Kidney (tissue), 14 donors: ENCODE results near the gene OGFOD2. TPM values are rescaled to one million over a fixed set of nuclear protein-coding genes. Genes with fewer than 3 reads are reported as not detected.

Source experiments
- DNase-seq, 5 donors: peaks; one replicate each; pipeline ENCODE4 v3.0.0-alpha.2; 2013 to 2020
- FAIRE-seq: peaks from 2 replicates; lab custom pipeline; 2012; peaks lifted over from hg19 to GRCh38; lab: Jason Lieb, UNC
- H3K27ac ChIP-seq, 2 donors: one replicate each; pipeline ENCODE4 v1.7.0; 2013; ENCODE audit warnings: low read depth in 2 of 2, low read length in 2 of 2, inconsistent platforms in 1 of 2
- H3K27me3 ChIP-seq: one replicate; pipeline ENCODE4 v1.7.1; 2013; ENCODE audit warnings: low read length, inconsistent platforms; ENCODE audit not compliant: control insufficient read depth, insufficient read depth
- H3K36me3 ChIP-seq, 3 donors: one replicate each; pipeline versions ENCODE4 v1.7.0 to v1.7.1; 2013; ENCODE audit warnings: low read length in 3 of 3, control low read depth in 1 of 3, inconsistent platforms in 1 of 3; ENCODE audit not compliant: insufficient read depth in 3 of 3, control insufficient read depth in 2 of 3
- H3K4me1 ChIP-seq, 3 donors: one replicate each; pipeline versions ENCODE4 v1.7.0 to v1.7.1; 2013; ENCODE audit warnings: low read length in 3 of 3, inconsistent platforms in 1 of 3, low read depth in 1 of 3; ENCODE audit not compliant: control insufficient read depth in 2 of 3, insufficient read depth in 2 of 3
- H3K4me3 ChIP-seq, 3 donors: one replicate each; pipeline versions ENCODE4 v1.7.0 to v1.8.1; 2013; ENCODE audit warnings: low read length in 3 of 3, control low read depth in 1 of 3, inconsistent platforms in 1 of 3
- H3K9ac ChIP-seq, 3 donors: one replicate each; pipeline versions ENCODE4 v1.7.0 to v1.7.1; 2013; ENCODE audit warnings: low read length in 3 of 3, control low read depth in 1 of 3, inconsistent platforms in 1 of 3
- H3K9me3 ChIP-seq, 3 donors: one replicate each; pipeline versions ENCODE4 v1.7.0 to v1.7.1; 2013; ENCODE audit warnings: low read length in 3 of 3, control low read depth in 1 of 3, inconsistent platforms in 1 of 3; ENCODE audit not compliant: control insufficient read depth in 2 of 3, insufficient read depth in 1 of 3
- intact Hi-C: fragments of 100-400 bp; cut with DNase I; formaldehyde crosslinking; loops from one replicate; pipeline ENCODE4 v1.11.1; 2022
- polyA plus RNA-seq: library from polyadenylated mRNA; stranded (reverse); fragments of 350-450 nt; fragmentation: Illumina TruSeq; extraction: RNeasy Lipid Tissue Mini Kit (QIAGEN cat#74804); gene quantifications from one replicate; pipeline ENCODE4 v1.2.3, GENCODE V29; 2014; ENCODE audit warnings: low read depth, low replicate concordance; ENCODE audit not compliant: insufficient read depth
- total RNA-seq: library from RNA; stranded (reverse); fragmentation: NEBNext Ultra II Directional; extraction: Animal tissue kit (Norgen Biotek cat#: 25700); gene quantifications from one replicate; pipeline ENCODE4 v1.2.1, GENCODE V29; 2021
- TF ChIP-seq, protein P1 (sequence below): IDR thresholded peaks from 3 replicates; pipeline ENCODE4 v1.5.1; 2012; ENCODE audit warnings: mild to moderate bottlenecking, moderate library complexity, borderline replicate concordance; ENCODE audit not compliant: insufficient read depth; ENCODE audit errors: extremely low read depth
- donor health status: control.
- donor health status: control.
- donor health status: control.
- donor health status: control.
- donor health status: control.
- donor health status: DM: yes; HTN: yes; CAD: no.
- donor health status: Normal renal cell carcinoma (clear cell type).

Gene OGFOD2
- total and polyA plus RNA-seq, 2 donors from 2014 or later, result 22.9 to 27.5 TPM

DNA sequence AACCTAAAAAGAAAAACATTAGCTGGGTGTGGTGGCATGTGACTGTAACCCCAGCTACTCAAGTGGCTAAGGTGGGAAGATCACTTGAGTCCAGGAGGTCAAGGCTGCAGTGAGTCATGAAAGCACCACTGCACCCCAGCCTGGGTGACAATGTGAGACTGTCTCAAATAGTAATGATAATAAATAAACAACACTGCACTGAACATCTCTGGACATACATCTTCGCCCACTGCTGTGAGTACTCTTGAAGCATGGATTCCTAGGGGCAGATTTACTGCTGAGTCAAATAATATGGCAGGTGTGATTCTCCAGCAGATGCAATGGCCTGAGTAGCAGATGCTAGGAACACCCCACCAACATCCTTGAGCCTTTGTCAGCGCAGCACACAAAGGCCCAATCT lies 32.4 kb upstream of the OGFOD2 start:
- Histone ChIP-seq H3K9me3 (no peaks in the 10 kb centered on the region), H3K4me3 (no peak overlapping the region), H3K27me3 (no peaks in the 10 kb centered on the region), H3K4me1 (peaks cover 0 to 2% (median 0%) of the 10 kb centered on the region in 3 donors), H3K27ac (no peak overlapping the region), H3K9ac (no peak overlapping the region), H3K36me3 (no peaks in the 10 kb centered on the region)
- intact Hi-C loops, result no loop called here
- TF ChIP-seq, protein P1, sequence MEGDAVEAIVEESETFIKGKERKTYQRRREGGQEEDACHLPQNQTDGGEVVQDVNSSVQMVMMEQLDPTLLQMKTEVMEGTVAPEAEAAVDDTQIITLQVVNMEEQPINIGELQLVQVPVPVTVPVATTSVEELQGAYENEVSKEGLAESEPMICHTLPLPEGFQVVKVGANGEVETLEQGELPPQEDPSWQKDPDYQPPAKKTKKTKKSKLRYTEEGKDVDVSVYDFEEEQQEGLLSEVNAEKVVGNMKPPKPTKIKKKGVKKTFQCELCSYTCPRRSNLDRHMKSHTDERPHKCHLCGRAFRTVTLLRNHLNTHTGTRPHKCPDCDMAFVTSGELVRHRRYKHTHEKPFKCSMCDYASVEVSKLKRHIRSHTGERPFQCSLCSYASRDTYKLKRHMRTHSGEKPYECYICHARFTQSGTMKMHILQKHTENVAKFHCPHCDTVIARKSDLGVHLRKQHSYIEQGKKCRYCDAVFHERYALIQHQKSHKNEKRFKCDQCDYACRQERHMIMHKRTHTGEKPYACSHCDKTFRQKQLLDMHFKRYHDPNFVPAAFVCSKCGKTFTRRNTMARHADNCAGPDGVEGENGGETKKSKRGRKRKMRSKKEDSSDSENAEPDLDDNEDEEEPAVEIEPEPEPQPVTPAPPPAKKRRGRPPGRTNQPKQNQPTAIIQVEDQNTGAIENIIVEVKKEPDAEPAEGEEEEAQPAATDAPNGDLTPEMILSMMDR, result no peak
- no peak for DNase-seq
- no peak for FAIRE-seq

DNA sequence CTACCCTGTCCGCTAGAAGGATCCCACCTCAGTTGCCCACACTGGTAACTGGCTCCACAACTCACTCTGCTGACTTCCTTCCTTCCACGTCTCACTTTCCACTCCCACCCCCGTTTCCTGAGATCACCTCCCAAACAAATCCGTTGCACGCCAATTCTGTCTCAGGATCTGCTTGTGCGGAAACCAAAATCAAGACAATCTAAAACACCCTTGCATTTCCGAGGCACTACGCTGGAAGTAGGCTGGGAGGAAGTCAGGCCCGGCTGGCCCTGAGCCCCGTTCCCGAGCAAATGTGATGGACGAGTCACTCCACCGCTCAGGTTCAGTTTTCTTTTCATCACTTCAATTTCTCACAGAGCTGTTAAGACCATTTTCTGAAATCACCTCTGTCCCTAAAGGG lies 31.8 kb upstream of the OGFOD2 start:
- Histone ChIP-seq H3K4me3 (no peak overlapping the region), H3K27me3 (no peaks in the 10 kb centered on the region), H3K36me3 (no peaks in the 10 kb centered on the region), H3K27ac (peak overlapping the region; percentile 24 to 32), H3K4me1 (peaks cover 0 to 2% (median 0%) of the 10 kb centered on the region in 3 donors), H3K9me3 (no peaks in the 10 kb centered on the region), H3K9ac (no peak overlapping the region)
- no peak for FAIRE-seq
- DNase-seq, result no peak
- intact Hi-C loops, result no loop called here
- TF ChIP-seq, protein P1, result no peak

DNA sequence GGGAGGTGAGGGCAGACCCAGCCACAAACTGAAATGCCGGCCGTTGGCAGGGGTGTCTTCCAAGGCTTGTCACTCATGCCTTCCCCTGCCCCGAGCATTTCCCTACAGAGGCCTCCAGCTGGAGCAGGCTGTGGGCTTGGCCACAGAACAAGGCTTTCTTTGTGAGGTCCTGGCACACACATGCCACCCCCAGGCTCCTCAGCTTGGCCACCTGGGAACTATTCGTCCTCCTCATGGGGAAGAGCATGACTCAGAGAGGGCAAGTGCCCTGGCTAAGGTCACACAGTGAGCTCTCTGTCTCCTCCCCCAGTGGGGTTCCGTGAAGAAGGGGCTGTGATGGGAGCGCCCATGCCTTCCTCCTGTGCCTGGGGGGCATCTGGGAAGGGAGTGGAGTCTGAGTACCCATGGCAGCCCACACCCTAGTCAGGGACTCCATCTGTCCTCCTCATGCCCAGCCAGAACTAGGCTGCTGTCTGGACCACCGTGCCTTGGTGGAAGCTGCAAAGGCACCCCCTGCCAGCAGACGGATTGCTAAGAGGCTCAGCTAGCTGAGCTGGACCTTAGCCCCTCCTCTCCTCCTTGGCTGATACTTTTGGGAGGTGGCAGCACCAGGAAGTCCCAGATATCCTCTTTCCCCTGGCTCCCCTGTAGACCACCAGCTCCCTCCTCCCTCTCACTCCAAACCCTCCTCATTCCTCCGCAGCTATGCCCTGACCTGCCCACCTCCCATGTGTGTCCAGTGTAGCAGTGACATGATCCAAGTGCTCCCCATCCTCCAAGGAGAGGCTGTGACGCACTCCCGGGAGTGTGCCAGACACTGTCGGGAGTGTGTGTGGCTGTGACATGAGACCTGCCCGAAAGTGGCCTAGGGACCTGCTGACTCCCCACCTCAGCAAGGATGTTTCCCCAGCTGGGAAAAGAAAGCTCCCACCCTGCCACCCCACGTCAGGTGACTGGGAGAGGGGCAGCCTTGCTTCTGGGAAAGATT lies 30.1 kb upstream of the OGFOD2 start:
- no peak overlapping the region for H3K27ac ChIP-seq

More for the DNA sequence above, 30.1 kb upstream of the OGFOD2 start:
- Histone ChIP-seq H3K4me3 (no peak overlapping the region), H3K27me3 (no peaks in the 10 kb centered on the region), H3K9ac (no peak overlapping the region), H3K4me1 (peaks cover 0 to 2% (median 0%) of the 10 kb centered on the region in 3 donors), H3K9me3 (no peaks in the 10 kb centered on the region), H3K36me3 (no peaks in the 10 kb centered on the region)
- TF ChIP-seq, protein P1, result no peak
- intact Hi-C loops, result no loop called here
- FAIRE-seq, result no peak
- DNase-seq, result peak in 2 of 5 donors; percentile 35 to 88
